ENCODE data around the gene NELFE.
"Not testable (repeated sequence)": the region's sequence is repeated elsewhere in the genome, so short reads cannot be mapped to it uniquely, and the experiment has no call there.

The NELFE gene

GRCh38 chr6:31947864-31948263 lies 10.9 kb downstream of the NELFE start:
- 83 to 89% methylated on average over 4 of the region's 4 CpGs for WGBS, 2 experiments (ENCODE audit: insufficient coverage in 2 of 2)
- Histone ChIP-seq H3K36me3 (ENCODE audit: control insufficient read depth, insufficient read depth, low read length) (peaks cover 29% of the 10 kb centered on the region), H3K4me3 (ENCODE audit: extremely low read depth, insufficient read depth, low read length, poor library complexity, severe bottlenecking) (no peak overlapping the region), H3K9me3 (ENCODE audit: control insufficient read depth, low read length) (no peaks in the 10 kb centered on the region), H3K27ac (ENCODE audit: low read depth, low read length, severe bottlenecking) (no peak overlapping the region), H3K4me1 (ENCODE audit: control insufficient read depth, insufficient read depth, low read length, poor library complexity, severe bottlenecking) (no peaks in the 10 kb centered on the region)

DNA sequence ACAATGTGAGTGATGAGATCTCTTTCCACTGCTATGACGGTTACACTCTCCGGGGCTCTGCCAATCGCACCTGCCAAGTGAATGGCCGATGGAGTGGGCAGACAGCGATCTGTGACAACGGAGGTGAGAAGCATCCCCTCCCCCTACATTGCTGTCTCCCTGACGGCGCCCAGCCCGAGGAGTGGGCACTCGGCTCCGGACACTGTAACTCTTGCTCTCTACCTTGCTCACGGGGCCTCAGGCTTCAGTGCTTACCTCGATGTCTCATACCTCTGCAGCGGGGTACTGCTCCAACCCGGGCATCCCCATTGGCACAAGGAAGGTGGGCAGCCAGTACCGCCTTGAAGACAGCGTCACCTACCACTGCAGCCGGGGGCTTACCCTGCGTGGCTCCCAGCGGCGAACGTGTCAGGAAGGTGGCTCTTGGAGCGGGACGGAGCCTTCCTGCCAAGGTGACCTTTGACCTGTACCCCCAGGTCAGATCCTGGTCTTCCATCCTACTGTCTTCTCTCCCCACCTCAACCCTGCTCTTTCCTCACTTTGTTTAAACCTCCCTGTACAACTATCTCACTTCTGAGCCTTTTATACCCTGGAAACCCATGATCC lies 11.6 kb downstream of the NELFE start:
- 90 to 91% methylated on average over 24 of the region's 24 CpGs for WGBS, 2 experiments (ENCODE audit: insufficient coverage in 2 of 2)
- no peaks in the 10 kb centered on the region for H3K4me1 ChIP-seq (ENCODE audit: control insufficient read depth, insufficient read depth, low read length, poor library complexity, severe bottlenecking)
- H3K4me3 ChIP-seq (ENCODE audit: extremely low read depth, insufficient read depth, low read length, poor library complexity, severe bottlenecking), result no peak overlapping the region
- no peaks in the 10 kb centered on the region for H3K9me3 ChIP-seq (ENCODE audit: control insufficient read depth, low read length)
- peaks cover 23% of the 10 kb centered on the region for H3K36me3 ChIP-seq (ENCODE audit: control insufficient read depth, insufficient read depth, low read length)
- no peak overlapping the region for H3K27ac ChIP-seq (ENCODE audit: low read depth, low read length, severe bottlenecking)

DNA sequence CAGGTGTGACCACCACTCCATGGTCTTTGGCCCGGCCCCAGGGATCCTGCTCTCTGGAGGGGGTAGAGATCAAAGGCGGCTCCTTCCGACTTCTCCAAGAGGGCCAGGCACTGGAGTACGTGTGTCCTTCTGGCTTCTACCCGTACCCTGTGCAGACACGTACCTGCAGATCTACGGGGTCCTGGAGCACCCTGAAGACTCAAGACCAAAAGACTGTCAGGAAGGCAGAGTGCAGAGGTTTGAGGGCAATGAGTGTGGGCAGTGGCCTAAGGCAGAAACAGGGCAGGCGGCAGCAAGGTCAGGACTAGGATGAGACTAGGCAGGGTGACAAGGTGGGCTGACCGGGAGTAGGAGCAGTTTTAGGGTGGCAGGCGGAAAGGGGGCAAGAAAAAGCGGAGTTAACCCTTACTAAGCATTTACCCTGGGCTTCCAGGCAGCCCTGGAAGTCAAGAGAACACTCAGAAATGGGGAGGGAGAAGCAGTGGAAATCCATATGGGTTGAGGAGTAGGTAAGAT lies 12.3 kb downstream of the NELFE start:
- Histone ChIP-seq H3K9me3 (ENCODE audit: control insufficient read depth, low read length) (no peaks in the 10 kb centered on the region), H3K36me3 (ENCODE audit: control insufficient read depth, insufficient read depth, low read length) (peaks cover 16% of the 10 kb centered on the region), H3K4me3 (ENCODE audit: extremely low read depth, insufficient read depth, low read length, poor library complexity, severe bottlenecking) (no peak overlapping the region), H3K4me1 (ENCODE audit: control insufficient read depth, insufficient read depth, low read length, poor library complexity, severe bottlenecking) (no peaks in the 10 kb centered on the region), H3K27ac (ENCODE audit: low read depth, low read length, severe bottlenecking) (no peak overlapping the region)
- WGBS, 2 experiments (ENCODE audit: insufficient coverage in 2 of 2), result 86 to 87% methylated on average over 9 to 11 of the region's 11 CpGs

- H3K9me3 ChIP-seq (ENCODE audit: control insufficient read depth, low read length), result no peaks in the 10 kb centered on the region
- H3K4me1 ChIP-seq (ENCODE audit: control insufficient read depth, insufficient read depth, low read length, poor library complexity, severe bottlenecking), result no peaks in the 10 kb centered on the region
- H3K27ac ChIP-seq (ENCODE audit: low read depth, low read length, severe bottlenecking), result no peak within 1 kb of the TSS
- peaks cover 9% of the 10 kb centered on the region for H3K36me3 ChIP-seq (ENCODE audit: control insufficient read depth, insufficient read depth, low read length)
- 68 to 76% methylated on average over 6 to 10 of the region's 11 CpGs for WGBS, 2 experiments (ENCODE audit: insufficient coverage in 2 of 2)
- no peak within 1 kb of the TSS for H3K4me3 ChIP-seq (ENCODE audit: extremely low read depth, insufficient read depth, low read length, poor library complexity, severe bottlenecking)
These were observed 13.0 kb downstream of the NELFE start, which contains the start of gene CFB for GRCh38 chr6:31945507-31946369. Gene CFB (plus strand): TSS chr6:31946095. CDS start chr6:31946222, 127 bp downstream.

DNA sequence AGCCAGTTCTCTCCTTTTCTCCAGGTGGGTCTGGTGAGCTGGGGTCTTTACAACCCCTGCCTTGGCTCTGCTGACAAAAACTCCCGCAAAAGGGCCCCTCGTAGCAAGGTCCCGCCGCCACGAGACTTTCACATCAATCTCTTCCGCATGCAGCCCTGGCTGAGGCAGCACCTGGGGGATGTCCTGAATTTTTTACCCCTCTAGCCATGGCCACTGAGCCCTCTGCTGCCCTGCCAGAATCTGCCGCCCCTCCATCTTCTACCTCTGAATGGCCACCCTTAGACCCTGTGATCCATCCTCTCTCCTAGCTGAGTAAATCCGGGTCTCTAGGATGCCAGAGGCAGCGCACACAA lies 13.6 kb downstream of the NELFE start:
- no peak overlapping the region for H3K27ac ChIP-seq (ENCODE audit: low read depth, low read length, severe bottlenecking)
- H3K36me3 ChIP-seq (ENCODE audit: control insufficient read depth, insufficient read depth, low read length), result peaks cover 4% of the 10 kb centered on the region
- 93% methylated on average over 8 to 9 of the region's 9 CpGs for WGBS, 2 experiments (ENCODE audit: insufficient coverage in 2 of 2)
- no peak overlapping the region for H3K4me3 ChIP-seq (ENCODE audit: extremely low read depth, insufficient read depth, low read length, poor library complexity, severe bottlenecking)
- H3K9me3 ChIP-seq (ENCODE audit: control insufficient read depth, low read length), result no peaks in the 10 kb centered on the region
- H3K4me1 ChIP-seq (ENCODE audit: control insufficient read depth, insufficient read depth, low read length, poor library complexity, severe bottlenecking), result no peaks in the 10 kb centered on the region

- H3K4me1 ChIP-seq (ENCODE audit: control insufficient read depth, insufficient read depth, low read length, poor library complexity, severe bottlenecking), result no peaks in the 10 kb centered on the region
- H3K4me3 ChIP-seq (ENCODE audit: extremely low read depth, insufficient read depth, low read length, poor library complexity, severe bottlenecking), result no peak overlapping the region
- 80 to 91% methylated on average over 1 to 3 of the region's 3 CpGs for WGBS, 2 experiments (ENCODE audit: insufficient coverage in 2 of 2)
- H3K9me3 ChIP-seq (ENCODE audit: control insufficient read depth, low read length), result no peaks in the 10 kb centered on the region
- H3K36me3 ChIP-seq (ENCODE audit: control insufficient read depth, insufficient read depth, low read length), result no peaks in the 10 kb centered on the region
- no peak overlapping the region for H3K27ac ChIP-seq (ENCODE audit: low read depth, low read length, severe bottlenecking)
These were observed 15.0 kb downstream of the NELFE start for GRCh38 chr6:31943742-31944141.

GRCh38 chr6:31940256-31940664 lies 18.5 kb downstream of the NELFE start:
- H3K27ac ChIP-seq (ENCODE audit: low read depth, low read length, severe bottlenecking), result no peak overlapping the region
- H3K4me3 ChIP-seq (ENCODE audit: extremely low read depth, insufficient read depth, low read length, poor library complexity, severe bottlenecking), result no peak overlapping the region
- H3K9me3 ChIP-seq (ENCODE audit: control insufficient read depth, low read length), result no peaks in the 10 kb centered on the region
- H3K36me3 ChIP-seq (ENCODE audit: control insufficient read depth, insufficient read depth, low read length), result no peaks in the 10 kb centered on the region
- WGBS, 2 experiments (ENCODE audit: insufficient coverage in 2 of 2), result 43 to 45% methylated on average over 5 to 6 of the region's 6 CpGs
- H3K4me1 ChIP-seq (ENCODE audit: control insufficient read depth, insufficient read depth, low read length, poor library complexity, severe bottlenecking), result no peaks in the 10 kb centered on the region

DNA sequence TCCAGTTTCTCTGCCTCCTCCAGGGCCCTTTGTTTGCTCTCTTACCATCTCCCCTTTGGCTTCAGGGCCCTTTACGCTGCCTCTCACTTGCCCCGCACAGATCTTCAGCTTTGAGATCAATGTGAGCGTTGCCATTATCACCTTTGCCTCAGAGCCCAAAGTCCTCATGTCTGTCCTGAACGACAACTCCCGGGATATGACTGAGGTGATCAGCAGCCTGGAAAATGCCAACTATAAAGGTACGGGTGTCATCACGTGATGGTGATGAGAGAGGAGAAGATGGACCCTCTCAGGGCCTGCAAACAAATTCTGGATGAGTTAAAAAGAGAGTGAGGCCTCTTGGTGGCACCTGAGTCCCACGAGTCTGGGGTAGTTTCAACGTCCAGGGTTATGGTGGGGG lies 22.9 kb downstream of the NELFE start:
- Histone ChIP-seq H3K4me1 (ENCODE audit: control insufficient read depth, insufficient read depth, low read length, poor library complexity, severe bottlenecking) (no peaks in the 10 kb centered on the region), H3K27ac (ENCODE audit: low read depth, low read length, severe bottlenecking) (no peak overlapping the region), H3K9me3 (ENCODE audit: control insufficient read depth, low read length) (no peaks in the 10 kb centered on the region), H3K36me3 (ENCODE audit: control insufficient read depth, insufficient read depth, low read length) (no peaks in the 10 kb centered on the region), H3K4me3 (ENCODE audit: extremely low read depth, insufficient read depth, low read length, poor library complexity, severe bottlenecking) (no peak overlapping the region)
- WGBS, 2 experiments (ENCODE audit: insufficient coverage in 2 of 2), result 86 to 87% methylated on average over 9 of the region's 9 CpGs

DNA sequence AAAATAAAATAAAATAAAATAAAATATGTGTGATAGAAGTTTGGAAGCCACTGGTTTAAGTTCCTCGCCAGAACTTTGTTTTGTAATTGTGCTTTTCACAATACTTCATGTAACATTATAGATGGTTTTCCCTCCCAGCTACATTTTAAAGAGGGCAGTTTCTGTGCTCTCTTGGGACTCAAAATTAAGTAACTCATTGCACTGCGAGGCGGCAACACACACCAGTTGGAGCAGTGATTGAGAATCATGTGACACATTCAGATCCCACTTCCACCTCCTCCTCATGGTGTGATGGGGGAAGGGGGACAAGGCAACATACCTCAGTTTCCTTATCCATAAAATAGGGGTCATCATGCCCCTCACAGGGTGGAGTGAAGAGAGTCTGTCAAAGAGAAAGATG lies 23.8 kb downstream of the NELFE start:
- Histone ChIP-seq H3K27ac (ENCODE audit: low read depth, low read length, severe bottlenecking) (no peak overlapping the region), H3K36me3 (ENCODE audit: control insufficient read depth, insufficient read depth, low read length) (no peaks in the 10 kb centered on the region), H3K4me3 (ENCODE audit: extremely low read depth, insufficient read depth, low read length, poor library complexity, severe bottlenecking) (no peak overlapping the region), H3K4me1 (ENCODE audit: control insufficient read depth, insufficient read depth, low read length, poor library complexity, severe bottlenecking) (no peaks in the 10 kb centered on the region), H3K9me3 (ENCODE audit: control insufficient read depth, low read length) (no peaks in the 10 kb centered on the region)
- WGBS, 2 experiments (ENCODE audit: insufficient coverage in 2 of 2), result 80% methylated on average over 2 of the region's 3 CpGs; no CpG with 5 or more reads in 1 of the 2 experiments

GRCh38 chr6:31933537-31933936 lies 25.2 kb downstream of the NELFE start:
- 96% methylated on average over 17 of the region's 19 CpGs for WGBS, 2 experiments (ENCODE audit: insufficient coverage in 2 of 2)

GRCh38 chr6:31932137-31932536 lies 26.6 kb downstream of the NELFE start:
- H3K27ac ChIP-seq (ENCODE audit: low read depth, low read length, severe bottlenecking); H3K4me1 ChIP-seq (ENCODE audit: control insufficient read depth, insufficient read depth, low read length, poor library complexity, severe bottlenecking); H3K4me3 ChIP-seq (ENCODE audit: extremely low read depth, insufficient read depth, low read length, poor library complexity, severe bottlenecking); H3K36me3 ChIP-seq (ENCODE audit: control insufficient read depth, insufficient read depth, low read length); H3K9me3 ChIP-seq (ENCODE audit: control insufficient read depth, low read length): not testable (repeated sequence)
- WGBS, 2 experiments (ENCODE audit: insufficient coverage in 2 of 2), result 91 to 99% methylated on average over 10 to 12 of the region's 32 CpGs

More at GRCh38 chr6:31933537-31933936, 25.2 kb downstream of the NELFE start:
- no peaks in the 10 kb centered on the region for H3K36me3 ChIP-seq (ENCODE audit: control insufficient read depth, insufficient read depth, low read length)
- no peaks in the 10 kb centered on the region for H3K4me1 ChIP-seq (ENCODE audit: control insufficient read depth, insufficient read depth, low read length, poor library complexity, severe bottlenecking)
- H3K27ac ChIP-seq (ENCODE audit: low read depth, low read length, severe bottlenecking), result no peak overlapping the region
- no peaks in the 10 kb centered on the region for H3K9me3 ChIP-seq (ENCODE audit: control insufficient read depth, low read length)
- H3K4me3 ChIP-seq (ENCODE audit: extremely low read depth, insufficient read depth, low read length, poor library complexity, severe bottlenecking), result no peak overlapping the region
